A673 (cell line): ENCODE data around the gene DMD.

Experiments used
- EZH2 ChIP-seq: fragments of 200-600 bp; sonication (generic); IDR thresholded peaks from 2 replicates; pipeline ENCODE4 v1.6.1; 2017; ENCODE audit warnings: borderline replicate concordance, low read depth, mild to moderate bottlenecking, mixed read lengths, antibody characterized with exemption, low read length; ENCODE audit not compliant: poor library complexity, severe bottlenecking
- TF ChIP-seq, protein P1 (sequence below): fragments of 300-800, 200-600 bp; sonication (generic); conservative IDR thresholded peaks from 2 replicates; pipeline ENCODE4 v1.5.1; 2017; ENCODE audit warnings: low read depth, mild to moderate bottlenecking, antibody characterized with exemption, low read length, moderate library complexity, mixed read lengths

DNA sequence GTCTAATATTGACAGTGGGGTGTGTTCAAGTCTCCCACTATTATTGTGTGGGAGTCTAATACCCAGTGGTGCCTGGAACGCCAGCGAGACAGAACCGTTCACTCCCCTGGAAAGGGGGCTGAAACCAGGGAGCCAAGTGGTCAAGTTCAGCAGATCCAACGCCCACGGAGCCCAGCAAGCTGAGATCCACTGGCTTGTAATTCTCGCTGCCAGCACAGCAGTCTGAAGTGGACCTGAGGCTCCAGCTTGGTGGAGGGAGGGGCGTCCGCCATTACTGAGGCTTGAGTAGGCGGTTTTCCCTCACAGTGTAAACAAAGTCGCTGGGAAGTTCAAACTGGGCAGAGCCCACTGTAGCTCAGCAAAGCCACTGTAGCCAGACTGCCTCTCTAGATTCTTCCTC is 407.3 kb downstream of the DMD start:
- no peak for TF ChIP-seq EZH2
- TF ChIP-seq, protein P1, sequence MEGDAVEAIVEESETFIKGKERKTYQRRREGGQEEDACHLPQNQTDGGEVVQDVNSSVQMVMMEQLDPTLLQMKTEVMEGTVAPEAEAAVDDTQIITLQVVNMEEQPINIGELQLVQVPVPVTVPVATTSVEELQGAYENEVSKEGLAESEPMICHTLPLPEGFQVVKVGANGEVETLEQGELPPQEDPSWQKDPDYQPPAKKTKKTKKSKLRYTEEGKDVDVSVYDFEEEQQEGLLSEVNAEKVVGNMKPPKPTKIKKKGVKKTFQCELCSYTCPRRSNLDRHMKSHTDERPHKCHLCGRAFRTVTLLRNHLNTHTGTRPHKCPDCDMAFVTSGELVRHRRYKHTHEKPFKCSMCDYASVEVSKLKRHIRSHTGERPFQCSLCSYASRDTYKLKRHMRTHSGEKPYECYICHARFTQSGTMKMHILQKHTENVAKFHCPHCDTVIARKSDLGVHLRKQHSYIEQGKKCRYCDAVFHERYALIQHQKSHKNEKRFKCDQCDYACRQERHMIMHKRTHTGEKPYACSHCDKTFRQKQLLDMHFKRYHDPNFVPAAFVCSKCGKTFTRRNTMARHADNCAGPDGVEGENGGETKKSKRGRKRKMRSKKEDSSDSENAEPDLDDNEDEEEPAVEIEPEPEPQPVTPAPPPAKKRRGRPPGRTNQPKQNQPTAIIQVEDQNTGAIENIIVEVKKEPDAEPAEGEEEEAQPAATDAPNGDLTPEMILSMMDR: no peak
